Small intestine (tissue), 7 donors: ENCODE data around the gene TNFRSF1A. TPM values are rescaled to one million over a fixed set of nuclear protein-coding genes. Genes with fewer than 3 reads are reported as not detected.

Experiments
- DNase-seq, 2 donors: peaks; one replicate each; pipeline versions ENCODE4 v3.0.0 to v3.0.0-alpha.2; 2013
- FAIRE-seq: peaks from 2 replicates; lab custom pipeline; 2012; peaks lifted over from hg19 to GRCh38; lab: Jason Lieb, UNC
- H3K27ac ChIP-seq, 3 donors: one replicate each; pipeline ENCODE4 v1.5.1; 2013; ENCODE audit warnings: low read length in 2 of 3, mild to moderate bottlenecking in 2 of 3, control low read depth in 1 of 3, inconsistent platforms in 1 of 3, low read depth in 1 of 3, moderate library complexity in 1 of 3
- H3K27me3 ChIP-seq, 3 donors: one replicate each; pipeline ENCODE4 v1.6.1; 2013; ENCODE audit warnings: low read length in 3 of 3, inconsistent platforms in 1 of 3; ENCODE audit not compliant: control insufficient read depth in 3 of 3, insufficient read depth in 3 of 3
- H3K36me3 ChIP-seq, 3 donors: one replicate each; pipeline ENCODE4 v1.6.1; 2013; ENCODE audit warnings: low read length in 3 of 3, inconsistent platforms in 1 of 3, low read depth in 1 of 3, mild to moderate bottlenecking in 1 of 3, moderate library complexity in 1 of 3; ENCODE audit not compliant: control insufficient read depth in 3 of 3, insufficient read depth in 2 of 3
- H3K4me1 ChIP-seq, 3 donors: one replicate each; pipeline ENCODE4 v1.6.1; 2013; ENCODE audit warnings: low read length in 2 of 3, inconsistent platforms in 1 of 3, low read depth in 1 of 3, mild to moderate bottlenecking in 1 of 3, moderate library complexity in 1 of 3; ENCODE audit not compliant: control insufficient read depth in 3 of 3, insufficient read depth in 2 of 3
- H3K4me3 ChIP-seq, 3 donors: one replicate each; pipeline ENCODE4 v1.5.1; 2013; ENCODE audit warnings: low read length in 3 of 3, control low read depth in 1 of 3, inconsistent platforms in 1 of 3, low read depth in 1 of 3, mild to moderate bottlenecking in 1 of 3, moderate library complexity in 1 of 3
- H3K9me3 ChIP-seq, 2 donors: one replicate each; pipeline ENCODE4 v1.6.1; 2013; ENCODE audit warnings: low read depth in 1 of 2, low read length in 1 of 2; ENCODE audit not compliant: control insufficient read depth in 2 of 2, insufficient read depth in 1 of 2
- WGBS, 3 donors: extraction: QIAGEN DNeasy Blood & Tissue Kit; methylation state at CpG; one replicate each; pipeline ENCODE4 v1.1.7; 2013; 5-methylcytosine and 5-hydroxymethylcytosine counted together
- polyA plus RNA-seq, 4 donors: library from polyadenylated mRNA; stranded (reverse) in 3 of 4; unstranded in 1 of 4; fragments of 200-250 nt in 3 of 4; fragments of 120-200 nt in 1 of 4; gene quantifications; one replicate each; pipeline versions ENCODE4 v1.2.1 to v1.2.3, GENCODE V29; 2013
- donor health status: healthy with polysubstance abuse.
- donor health status: control.
- donor health status: control.
- donor health status: Bipolar disorder and iron deficiency.
- donor health status: healthy.

Gene TNFRSF1A
- polyA plus RNA-seq, 4 donors, result 77.2 to 108 (median 97.6) TPM

- DNase-seq (no peak), FAIRE-seq (no peak)
- 77 to 86% (median 81%) methylated on average over 10 of the region's 10 CpGs for WGBS, 3 donors
- Histone ChIP-seq H3K27ac (no peak overlapping the region), H3K27me3 (no peaks in the 10 kb centered on the region), H3K36me3 (peaks cover 19 to 93% (median 28%) of the 10 kb centered on the region in 3 donors), H3K9me3 (no peaks in the 10 kb centered on the region), H3K4me3 (no peak overlapping the region), H3K4me1 (peaks cover 0 to 29% (median 7%) of the 10 kb centered on the region in 3 donors)
Observed at GRCh38 chr12:6328045-6328779, 13.7 kb downstream of the TNFRSF1A start.

- no peaks in the 10 kb centered on the region for H3K9me3 ChIP-seq
- peaks cover 19 to 91% (median 22%) of the 10 kb centered on the region in 3 donors for H3K36me3 ChIP-seq
- H3K4me3 ChIP-seq, result no peak overlapping the region
- 61 to 79% (median 75%) methylated on average over 32 to 33 of the region's 33 CpGs for WGBS, 3 donors
- H3K27me3 ChIP-seq, result no peaks in the 10 kb centered on the region
- H3K4me1 ChIP-seq, result peaks cover 0 to 33% (median 7%) of the 10 kb centered on the region in 3 donors
- no peak for FAIRE-seq
- DNase-seq, result no peak
- H3K27ac ChIP-seq, result peak overlapping the region in 2 of 3 donors; percentile 10 to 63
Observed at GRCh38 chr12:6327229-6328041, 14.4 kb downstream of the TNFRSF1A start.

GRCh38 chr12:6326316-6327228, 15.3 kb downstream of the TNFRSF1A start:
- DNase-seq, result peak; percentile 51 to 57
- WGBS, 3 donors, result 57 to 73% (median 70%) methylated on average over 21 of the region's 21 CpGs
- FAIRE-seq, result no peak
- Histone ChIP-seq H3K36me3 (peaks cover 19 to 90% (median 22%) of the 10 kb centered on the region in 3 donors), H3K4me1 (peaks cover 0 to 33% (median 7%) of the 10 kb centered on the region in 3 donors), H3K27me3 (no peaks in the 10 kb centered on the region), H3K27ac (peak overlapping the region in 1 of 3 donors; percentile 63), H3K9me3 (no peaks in the 10 kb centered on the region), H3K4me3 (no peak overlapping the region)

- peak overlapping the region in 1 of 3 donors; percentile 68 for H3K27ac ChIP-seq
- H3K9me3 ChIP-seq, result no peaks in the 10 kb centered on the region
- WGBS, 3 donors, result 56 to 70% (median 58%) methylated on average over 6 of the region's 6 CpGs
- H3K4me3 ChIP-seq, result no peak overlapping the region
- DNase-seq (peak in 1 of 2 donors; percentile 37), FAIRE-seq (no peak)
- H3K27me3 ChIP-seq, result no peaks in the 10 kb centered on the region
- peaks cover 11 to 90% (median 11%) of the 10 kb centered on the region in 3 donors for H3K36me3 ChIP-seq
- peaks cover 0 to 24% (median 7%) of the 10 kb centered on the region in 3 donors for H3K4me1 ChIP-seq
Observed at GRCh38 chr12:6324936-6325750, 16.7 kb downstream of the TNFRSF1A start.

- FAIRE-seq, result no peak
- Histone ChIP-seq H3K9me3 (no peaks in the 10 kb centered on the region), H3K4me3 (no peak overlapping the region), H3K4me1 (peaks cover 0 to 24% (median 7%) of the 10 kb centered on the region in 3 donors), H3K27me3 (no peaks in the 10 kb centered on the region), H3K27ac (peak overlapping the region in 2 of 3 donors; percentile 63 to 82), H3K36me3 (peaks cover 3 to 90% (median 6%) of the 10 kb centered on the region in 3 donors)
- DNase-seq, result no peak
- WGBS, 3 donors, result 43 to 52% (median 48%) methylated on average over 13 to 19 of the region's 19 CpGs
Observed at GRCh38 chr12:6323995-6324711, 17.7 kb downstream of the TNFRSF1A start.

GRCh38 chr12:6323340-6323994, 18.4 kb downstream of the TNFRSF1A start:
- WGBS, 3 donors, result 16 to 38% (median 31%) methylated on average over 14 of the region's 14 CpGs
- H3K4me1 ChIP-seq, result peaks cover 0 to 24% (median 7%) of the 10 kb centered on the region in 3 donors

More at GRCh38 chr12:6323340-6323994, 18.4 kb downstream of the TNFRSF1A start:
- H3K36me3 ChIP-seq, result peaks cover 0 to 90% (median 3%) of the 10 kb centered on the region in 3 donors
- no peak for FAIRE-seq
- H3K9me3 ChIP-seq, result no peaks in the 10 kb centered on the region
- H3K4me3 ChIP-seq, result no peak overlapping the region
- DNase-seq, result peak; percentile 63 to 70
- peak overlapping the region; percentile 42 to 82 (median 63) for H3K27ac ChIP-seq
- H3K27me3 ChIP-seq, result no peaks in the 10 kb centered on the region
